MM.1S (cell line): ENCODE data around the gene TTLL6.

Experiments
- DNase-seq: peaks from one replicate; pipeline ENCODE4 v3.0.0-alpha.2; 2015
- H2AFZ ChIP-seq: fragments of 300-600 bp; sonication (generic); 2 replicates; pipeline ENCODE4 v1.6.0; 2016; ENCODE audit warnings: antibody characterized with exemption, low read length
- H3F3A ChIP-seq: fragments of 300-600 bp; sonication (generic); 2 replicates; pipeline ENCODE4 v1.6.1; 2016; ENCODE audit warnings: mild to moderate bottlenecking, antibody characterized with exemption, low read length, moderate library complexity, mixed read lengths; ENCODE audit not compliant: insufficient read depth
- H3K27ac ChIP-seq: fragments of 300-600 bp; sonication (generic); 2 replicates; pipeline ENCODE4 v1.5.1; 2016; ENCODE audit warnings: mild to moderate bottlenecking, low read length
- H3K27me3 ChIP-seq: fragments of 300-600 bp; sonication (generic); replicated peaks from 2 replicates; pipeline ENCODE4 v1.6.0; 2016; ENCODE audit warnings: low read length; ENCODE audit not compliant: insufficient read depth
- H3K36me3 ChIP-seq: fragments of 300-600 bp; sonication (generic); replicated peaks from 2 replicates; pipeline ENCODE4 v1.6.1; 2016; ENCODE audit warnings: mild to moderate bottlenecking, low read length, mixed read lengths; ENCODE audit not compliant: insufficient read depth
- H3K4me1 ChIP-seq: fragments of 300-600 bp; sonication (generic); 2 replicates; pipeline ENCODE4 v1.6.1; 2016; ENCODE audit warnings: low read length, mixed read lengths
- H3K4me2 ChIP-seq: fragments of 300-600 bp; sonication (generic); 2 replicates; pipeline ENCODE4 v1.6.0; 2016; ENCODE audit warnings: low read depth, low read length
- H3K4me3 ChIP-seq: fragments of 300-600 bp; sonication (generic); 2 replicates; pipeline ENCODE4 v1.5.1; 2016; ENCODE audit warnings: low read length, mixed read lengths
- H3K79me2 ChIP-seq: fragments of 300-600 bp; sonication (generic); 2 replicates; pipeline ENCODE4 v1.6.1; 2016; ENCODE audit warnings: mixed run types, low read length, mixed read lengths
- H3K9ac ChIP-seq: fragments of 300-600 bp; sonication (generic); 2 replicates; pipeline ENCODE4 v1.6.1; 2016; ENCODE audit warnings: low read length, mixed read lengths
- H3K9me2 ChIP-seq: fragments of 300-600 bp; sonication (generic); replicated peaks from 2 replicates; pipeline ENCODE4 v1.6.1; 2016; ENCODE audit warnings: mild to moderate bottlenecking, low read length, mixed read lengths; ENCODE audit not compliant: insufficient read depth
- H3K9me3 ChIP-seq: fragments of 300-600 bp; sonication (generic); replicated peaks from 2 replicates; pipeline ENCODE4 v1.6.1; 2016; ENCODE audit warnings: mild to moderate bottlenecking, low read length, mixed read lengths; ENCODE audit not compliant: insufficient read depth
- H4K20me1 ChIP-seq: fragments of 300-600 bp; sonication (generic); 2 replicates; pipeline ENCODE4 v1.6.1; 2016; ENCODE audit warnings: mild to moderate bottlenecking, low read length, moderate library complexity, mixed read lengths; ENCODE audit not compliant: insufficient read depth
- EZH2 ChIP-seq: fragments of 300-600 bp; sonication (generic); optimal IDR thresholded peaks from 2 replicates; pipeline ENCODE3; 2017; ENCODE audit warnings: low read depth, mild to moderate bottlenecking, antibody characterized with exemption, low read length, mixed read lengths
- EZH2phosphoT487 ChIP-seq: fragments of 300-600 bp; sonication (generic); IDR thresholded peaks from 2 replicates; pipeline ENCODE4 v1.6.1; 2018; ENCODE audit warnings: antibody characterized with exemption, low read length
- TF ChIP-seq, protein P1 (sequence below): fragments of 300-600 bp; sonication (generic); IDR thresholded peaks from 2 replicates; pipeline ENCODE4 v1.5.1; 2016; ENCODE audit warnings: antibody characterized with exemption, low read length, mixed read lengths

Gene TTLL6

DNA sequence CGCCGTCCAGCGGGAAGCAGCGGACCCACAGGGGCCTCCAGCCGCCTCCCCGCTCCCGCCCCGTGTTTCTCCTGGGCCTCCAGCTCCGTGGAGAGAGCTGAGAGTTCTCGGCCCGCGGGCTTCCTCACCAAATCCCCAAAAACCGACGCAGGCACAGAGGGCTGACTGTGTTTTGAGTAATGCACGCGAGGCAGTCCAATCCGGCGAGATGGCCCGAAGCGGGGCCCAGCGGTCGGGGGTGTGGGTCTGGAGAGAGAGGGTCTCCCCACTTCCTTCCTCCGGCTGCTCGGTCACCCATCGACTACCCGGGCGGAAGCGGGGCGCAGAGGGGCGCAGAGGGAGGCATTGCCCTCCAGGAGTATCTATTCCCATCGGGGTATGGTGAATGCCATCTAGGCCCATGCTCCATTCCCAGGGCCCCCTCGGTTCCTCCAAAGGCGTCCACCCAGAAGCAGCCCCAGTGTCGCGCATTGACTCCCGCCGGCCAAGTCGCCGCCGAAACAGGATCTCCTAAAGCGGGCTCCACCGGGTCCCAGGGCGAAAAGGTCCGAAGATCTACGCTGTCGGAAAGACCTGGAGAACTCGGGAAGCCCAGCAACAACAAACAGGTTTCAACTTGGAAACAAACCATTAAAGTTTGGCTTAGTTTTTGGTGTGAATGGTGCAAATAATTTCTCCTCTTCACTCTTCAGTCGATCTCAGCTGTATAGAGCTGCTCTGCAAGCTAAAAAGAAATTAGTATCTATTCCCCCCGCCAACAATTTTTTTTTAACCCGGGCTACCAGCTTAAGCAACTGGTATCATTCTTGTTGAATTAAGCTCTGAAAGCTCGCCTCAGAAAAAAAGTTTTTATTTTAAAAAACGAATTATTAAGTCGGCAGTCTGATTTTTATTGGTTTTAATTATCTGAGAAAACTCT is 69.3 kb downstream of the TTLL6 start:
- Histone ChIP-seq H3K9ac (no peak overlapping the region), H3K9me3 (no peaks in the 10 kb centered on the region), H3K4me2 (no peak overlapping the region), H3K36me3 (no peaks in the 10 kb centered on the region), H3K9me2 (no peaks in the 10 kb centered on the region), H3K79me2 (no peaks in the 10 kb centered on the region), H3F3A (no peaks in the 10 kb centered on the region), H2AFZ (no peak overlapping the region), H3K27ac (no peak overlapping the region), H3K4me3 (no peak overlapping the region), H3K4me1 (no peaks in the 10 kb centered on the region), H3K27me3 (peaks cover 99% of the 10 kb centered on the region), H4K20me1 (no peaks in the 10 kb centered on the region)
- TF ChIP-seq EZH2 (no peak), EZH2phosphoT487 (no peak)
- TF ChIP-seq, protein P1, sequence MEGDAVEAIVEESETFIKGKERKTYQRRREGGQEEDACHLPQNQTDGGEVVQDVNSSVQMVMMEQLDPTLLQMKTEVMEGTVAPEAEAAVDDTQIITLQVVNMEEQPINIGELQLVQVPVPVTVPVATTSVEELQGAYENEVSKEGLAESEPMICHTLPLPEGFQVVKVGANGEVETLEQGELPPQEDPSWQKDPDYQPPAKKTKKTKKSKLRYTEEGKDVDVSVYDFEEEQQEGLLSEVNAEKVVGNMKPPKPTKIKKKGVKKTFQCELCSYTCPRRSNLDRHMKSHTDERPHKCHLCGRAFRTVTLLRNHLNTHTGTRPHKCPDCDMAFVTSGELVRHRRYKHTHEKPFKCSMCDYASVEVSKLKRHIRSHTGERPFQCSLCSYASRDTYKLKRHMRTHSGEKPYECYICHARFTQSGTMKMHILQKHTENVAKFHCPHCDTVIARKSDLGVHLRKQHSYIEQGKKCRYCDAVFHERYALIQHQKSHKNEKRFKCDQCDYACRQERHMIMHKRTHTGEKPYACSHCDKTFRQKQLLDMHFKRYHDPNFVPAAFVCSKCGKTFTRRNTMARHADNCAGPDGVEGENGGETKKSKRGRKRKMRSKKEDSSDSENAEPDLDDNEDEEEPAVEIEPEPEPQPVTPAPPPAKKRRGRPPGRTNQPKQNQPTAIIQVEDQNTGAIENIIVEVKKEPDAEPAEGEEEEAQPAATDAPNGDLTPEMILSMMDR = no peak
- DNase-seq = no peak

DNA sequence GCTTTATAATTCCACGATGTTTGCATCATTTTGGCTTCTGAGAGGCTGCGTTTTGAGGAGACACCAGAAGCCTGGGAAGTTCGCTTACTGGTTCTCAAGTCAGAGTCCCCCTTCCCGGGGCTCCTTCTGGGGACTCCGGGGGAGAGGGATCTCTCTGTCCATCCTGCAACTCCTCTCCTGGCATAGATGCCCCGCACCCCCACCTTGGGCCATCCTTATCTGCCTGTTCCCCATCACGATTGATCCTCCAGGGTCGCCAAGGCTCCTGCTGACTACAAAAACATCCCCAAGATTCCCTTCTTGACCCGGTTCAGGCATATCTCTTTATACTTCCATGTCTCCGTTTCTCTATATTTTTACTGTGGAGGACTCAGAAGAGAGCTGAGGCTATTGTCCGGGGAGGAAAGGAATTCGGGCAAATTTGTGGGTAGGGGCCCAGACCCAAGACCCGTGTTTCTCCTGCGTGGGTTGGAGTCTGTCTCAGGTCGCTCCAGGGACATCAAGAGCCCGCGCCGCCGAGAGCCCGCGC is 70.0 kb downstream of the TTLL6 start:
- Histone ChIP-seq H3K9me3 (no peaks in the 10 kb centered on the region), H3K36me3 (no peaks in the 10 kb centered on the region), H3K4me1 (no peaks in the 10 kb centered on the region), H2AFZ (no peak overlapping the region), H4K20me1 (no peaks in the 10 kb centered on the region), H3F3A (no peaks in the 10 kb centered on the region), H3K4me2 (peak overlapping the region; percentile 4; the same call in 1 of the 2 replicates), H3K27me3 (peaks cover 99% of the 10 kb centered on the region), H3K79me2 (no peaks in the 10 kb centered on the region), H3K9me2 (no peaks in the 10 kb centered on the region), H3K9ac (no peak overlapping the region), H3K27ac (no peak overlapping the region), H3K4me3 (no peak overlapping the region)
- no peak for TF ChIP-seq EZH2
- no peak for TF ChIP-seq EZH2phosphoT487
- TF ChIP-seq, protein P1 = no peak
- no peak for DNase-seq

DNA sequence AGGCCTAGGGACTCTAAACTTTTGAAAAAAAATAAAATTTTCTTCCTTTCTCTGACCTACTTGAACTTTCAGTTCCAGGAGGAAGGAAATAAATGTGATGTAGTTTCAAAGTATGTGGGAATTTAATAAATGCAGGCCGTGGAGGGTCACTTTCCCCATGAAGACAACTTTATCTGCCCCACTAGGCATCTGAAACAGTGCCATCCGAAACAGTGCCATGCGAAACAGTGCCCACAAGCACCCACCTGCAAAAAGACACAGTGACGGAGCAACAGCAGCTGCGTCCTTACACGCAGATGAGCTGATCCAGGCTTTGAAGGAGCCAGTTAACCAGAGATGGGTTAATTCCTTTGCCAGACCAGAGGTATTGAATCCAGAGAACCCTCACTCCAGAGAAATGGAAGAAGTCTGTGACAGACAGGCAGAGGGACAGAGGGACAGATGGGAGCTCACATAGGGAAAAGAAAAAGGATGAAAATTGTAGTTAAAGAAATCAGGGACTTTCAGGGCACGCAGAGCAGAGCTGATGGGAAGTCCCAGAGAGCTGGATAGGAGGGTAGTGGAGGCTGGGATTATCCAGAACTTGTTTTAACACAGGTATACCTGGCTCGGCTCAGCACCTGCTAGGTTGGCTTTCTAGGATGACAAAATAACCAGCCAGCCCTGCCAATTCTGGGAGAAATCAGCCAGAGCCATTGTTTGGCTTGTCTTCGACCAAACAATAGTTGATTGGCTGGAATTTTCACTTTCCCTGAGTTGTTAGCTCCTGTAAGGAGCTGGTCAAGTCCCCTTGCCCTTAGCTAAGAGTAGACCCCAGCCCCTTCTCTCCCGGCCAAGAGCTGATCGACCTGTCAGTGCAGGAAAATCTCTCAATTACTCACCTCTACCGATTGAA is 71.4 kb downstream of the TTLL6 start:
- Histone ChIP-seq H3K27me3 (peaks cover 99% of the 10 kb centered on the region), H3K4me3 (no peak overlapping the region), H3K9me2 (no peaks in the 10 kb centered on the region), H3K9me3 (no peaks in the 10 kb centered on the region), H4K20me1 (no peaks in the 10 kb centered on the region), H3K4me2 (peak overlapping the region; percentile 9; the same call in 1 of the 2 replicates), H3K4me1 (no peaks in the 10 kb centered on the region), H3K9ac (no peak overlapping the region), H3K27ac (no peak overlapping the region), H2AFZ (no peak overlapping the region), H3K36me3 (no peaks in the 10 kb centered on the region), H3F3A (no peaks in the 10 kb centered on the region), H3K79me2 (no peaks in the 10 kb centered on the region)
- TF ChIP-seq, protein P1 = no peak
- TF ChIP-seq EZH2 (no peak), EZH2phosphoT487 (no peak)
- no peak for DNase-seq
